ENCODE measurements around the gene RHO. TPM values are rescaled to one million over a fixed set of nuclear protein-coding genes. Genes with fewer than 3 reads are reported as not detected.

RHO gene
- total and polyA plus RNA-seq, 2 donors (not counting 3 experiments of a cell fraction or from before 2014, with no cell fraction given): not detected

GRCh38 chr3:129557548-129557894, 29.1 kb downstream of the RHO start:
- Histone ChIP-seq H3K9ac (replicated peaks; ENCODE audit: extremely low read depth, insufficient read depth, low read length) (no peak overlapping the region), H3K4me2 (ENCODE audit: insufficient read depth, low read length) (no peak overlapping the region), H3K79me2 (ENCODE audit: control insufficient read depth, insufficient read depth, low read length) (no peaks in the 10 kb centered on the region), H4K20me1 (replicated peaks; ENCODE audit: control insufficient read depth, extremely low read depth, insufficient read depth, low read length) (no peaks in the 10 kb centered on the region), H2AFZ (ENCODE audit: low read depth, low read length) (no peak overlapping the region), H3K27ac (ENCODE audit: insufficient read depth, low read depth, low read length) (no peak overlapping the region), H3K36me3 (ENCODE audit: control insufficient read depth in 2 of 2, extremely low read depth in 1 of 2, insufficient read depth in 2 of 2, low read length in 2 of 2) (peaks cover 14 to 45% of the 10 kb centered on the region in 2 experiments), H3K4me3 (replicated peaks in 1 of 3; ENCODE audit: insufficient read depth in 1 of 3, low read depth in 1 of 3, low read length in 3 of 3) (no peak overlapping the region), H3K9me3 (replicated peaks; ENCODE audit: control insufficient read depth, insufficient read depth, low read length) (no peaks in the 10 kb centered on the region), H3K9me1 (replicated peaks; ENCODE audit: control insufficient read depth, extremely low read depth, insufficient read depth, low read length) (no peaks in the 10 kb centered on the region), H3K4me1 (ENCODE audit: control insufficient read depth, extremely low read depth, insufficient read depth, low read length) (peaks cover 40% of the 10 kb centered on the region), H3K27me3 (ENCODE audit: control insufficient read depth in 2 of 2, insufficient read depth in 2 of 2, low read length in 2 of 2) (no peaks in the 10 kb centered on the region)
- no peak for TF ChIP-seq EZH2 (IDR thresholded peaks at IDR 0.05; ENCODE audit: borderline replicate concordance, low read depth, low read length, severe bottlenecking)
- TF ChIP-seq MAX (IDR thresholded peaks at IDR 0.05; ENCODE audit: insufficient read depth, insufficient read length): no peak
- no peak for TF ChIP-seq GATA2 (IDR thresholded peaks at IDR 0.05; ENCODE audit: insufficient read depth, insufficient read length, low read depth, low read length)
- no peak for TF ChIP-seq MYC (IDR thresholded peaks at IDR 0.05; ENCODE audit: low read depth, low read length)
- no peak for TF ChIP-seq CTCF (IDR thresholded peaks at IDR 0.05; ENCODE audit: extremely low read depth in 1 of 2, insufficient read depth in 1 of 2, low read depth in 1 of 2, low read length in 2 of 2)
- TF ChIP-seq JUN (IDR thresholded peaks at IDR 0.05; ENCODE audit: borderline replicate concordance, insufficient read depth, insufficient read length, low read depth): no peak
- no peak for TF ChIP-seq POLR2AphosphoS5 (IDR thresholded peaks at IDR 0.05; ENCODE audit: insufficient read depth, low read depth, low read length)
- no peak for TF ChIP-seq FOS (IDR thresholded peaks at IDR 0.05; ENCODE audit: borderline replicate concordance, insufficient read depth, low read length)
- TF ChIP-seq POLR2A (IDR thresholded peaks at IDR 0.05; ENCODE audit: low read depth, low read length): no peak
- FAIRE-seq (no peak), DNase-seq (ENCODE audit: low read depth, low spot score) (no peak)
- CTCF ChIA-PET: interaction anchor here (1.2 to 6.4 kb wide), 2 partner anchors 10 to 66 kb away, joined by 3 to 80 read pairs; no protein-coding TSS in a partner anchor
- BruUV-seq (replicated peaks): no TSS peak
- intact Hi-C loops (cut with micrococcal nuclease): no loop called here
- dilution Hi-C loops (cut with MboI; ENCODE audit: extremely low pct_ligation_motif_present, low sequenced_read_pairs): no loop called here
- POLR2A ChIA-PET: no interaction called here

Data from endothelial cell of umbilical vein (primary cell).